Chondrocyte (in vitro differentiated cells): ENCODE data around the gene PTTG1IP. TPM values are rescaled to one million over a fixed set of nuclear protein-coding genes. Genes with fewer than 3 reads are reported as not detected.

Experiments used
- DNase-seq: peaks from one replicate; pipeline ENCODE4 v3.0.0; 2021; ENCODE audit warnings: mixed read lengths, low spot score
- H3K27ac Mint-ChIP-seq: one replicate; pipeline ENCODE4 v1.8.0; 2021; ENCODE audit warnings: mild to moderate bottlenecking, moderate library complexity, mixed read lengths; ENCODE audit not compliant: unreplicated experiment
- H3K27me3 Mint-ChIP-seq: 2 replicates; pipeline ENCODE4 v1.8.0; 2021; ENCODE audit warnings: low read depth, mixed read lengths
- H3K36me3 Mint-ChIP-seq: 2 replicates; pipeline ENCODE4 v1.8.0; 2021; ENCODE audit warnings: low read depth, mixed read lengths
- H3K4me1 Mint-ChIP-seq: 2 replicates; pipeline ENCODE4 v1.8.0; 2021; ENCODE audit warnings: low read depth, mild to moderate bottlenecking, mixed read lengths
- H3K4me3 Mint-ChIP-seq: one replicate; pipeline ENCODE4 v1.8.0; 2021; ENCODE audit warnings: mild to moderate bottlenecking, moderate library complexity, mixed read lengths; ENCODE audit not compliant: unreplicated experiment
- H3K9me3 Mint-ChIP-seq: 2 replicates; pipeline ENCODE4 v1.8.0; 2021; ENCODE audit warnings: low read depth, mixed read lengths
- CTCF ChIP-seq: fragments of 200-600 bp; sonication (generic); IDR thresholded peaks from 2 replicates; pipeline ENCODE4 v1.5.0; 2021; ENCODE audit warnings: antibody characterized with exemption, mild to moderate bottlenecking, moderate library complexity
- total RNA-seq: library from RNA; stranded (reverse); gene quantifications from 3 replicates; pipeline ENCODE4 v1.2.1, GENCODE V29; 2021

Gene PTTG1IP
- total RNA-seq, 1 donor from 2014 or later: 329 TPM

- Mint-ChIP-seq H3K4me3 (no peak overlapping the region), H3K27me3 (peaks cover 2% of the 10 kb centered on the region), H3K4me1 (peaks cover 18% of the 10 kb centered on the region), H3K9me3 (no peaks in the 10 kb centered on the region), H3K27ac (no peak overlapping the region), H3K36me3 (peaks cover 19% of the 10 kb centered on the region)
- no peak for TF ChIP-seq CTCF
- peak; percentile 84 for DNase-seq
Measured at GRCh38 chr21:44848821-44849521, 24.5 kb downstream of the PTTG1IP start.

- H3K9me3 Mint-ChIP-seq: no peaks in the 10 kb centered on the region
- H3K27me3 Mint-ChIP-seq: peaks cover 4% of the 10 kb centered on the region
- no peak overlapping the region for H3K27ac Mint-ChIP-seq
- no peak for TF ChIP-seq CTCF
- DNase-seq: no peak
- no peak overlapping the region for H3K4me3 Mint-ChIP-seq
- H3K4me1 Mint-ChIP-seq: peaks cover 18% of the 10 kb centered on the region
- H3K36me3 Mint-ChIP-seq: peaks cover 17% of the 10 kb centered on the region
Measured at GRCh38 chr21:44847261-44848056, 26.0 kb downstream of the PTTG1IP start.

- no peak for TF ChIP-seq CTCF
- Mint-ChIP-seq H3K36me3 (peaks cover 13% of the 10 kb centered on the region), H3K4me1 (peaks cover 18% of the 10 kb centered on the region), H3K27me3 (peaks cover 9% of the 10 kb centered on the region), H3K4me3 (no peak overlapping the region), H3K9me3 (no peaks in the 10 kb centered on the region), H3K27ac (no peak overlapping the region)
- DNase-seq: no peak
Measured at GRCh38 chr21:44846485-44847260, 26.8 kb downstream of the PTTG1IP start.

- Mint-ChIP-seq H3K27me3 (peaks cover 9% of the 10 kb centered on the region), H3K4me3 (no peak overlapping the region), H3K36me3 (peaks cover 13% of the 10 kb centered on the region), H3K9me3 (no peaks in the 10 kb centered on the region), H3K4me1 (peaks cover 18% of the 10 kb centered on the region), H3K27ac (no peak overlapping the region)
- DNase-seq: no peak
- TF ChIP-seq CTCF: peak; percentile 49
Measured at GRCh38 chr21:44846224-44846484, 27.3 kb downstream of the PTTG1IP start.
